ENCODE results near the gene GPD1.

Gene GPD1

GRCh38 chr12:50099302-50100008 is 4.4 kb upstream of the GPD1 start:
- in situ Hi-C loops (cut with MboI; ENCODE audit: low sequenced_read_pairs): no loop called here

DNA sequence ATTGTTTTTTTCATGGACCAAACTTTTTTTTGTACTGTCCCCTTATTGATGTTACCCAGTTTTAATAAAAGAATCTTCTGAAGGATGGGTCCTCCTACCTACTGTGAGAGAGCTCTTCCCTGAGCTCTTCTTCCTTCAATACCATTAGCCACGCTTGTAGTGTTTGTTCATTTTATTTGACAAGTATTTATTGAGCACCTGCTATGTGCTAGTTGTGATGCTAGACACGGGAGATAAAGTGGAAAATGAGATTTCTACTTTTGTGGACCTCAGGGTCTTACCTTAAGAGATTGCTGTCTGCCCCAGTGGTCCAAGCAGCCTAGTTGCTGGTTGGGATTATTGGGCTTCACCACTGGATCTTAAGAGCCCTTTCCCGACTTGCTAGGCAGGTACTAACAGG is 3.2 kb upstream of the GPD1 start:
- in situ Hi-C loops (cut with MboI; ENCODE audit: low sequenced_read_pairs): no loop called here

GRCh38 chr12:50101663-50102062 is 2.1 kb upstream of the GPD1 start:
- in situ Hi-C loops (cut with MboI; ENCODE audit: low sequenced_read_pairs): no loop called here

DNA sequence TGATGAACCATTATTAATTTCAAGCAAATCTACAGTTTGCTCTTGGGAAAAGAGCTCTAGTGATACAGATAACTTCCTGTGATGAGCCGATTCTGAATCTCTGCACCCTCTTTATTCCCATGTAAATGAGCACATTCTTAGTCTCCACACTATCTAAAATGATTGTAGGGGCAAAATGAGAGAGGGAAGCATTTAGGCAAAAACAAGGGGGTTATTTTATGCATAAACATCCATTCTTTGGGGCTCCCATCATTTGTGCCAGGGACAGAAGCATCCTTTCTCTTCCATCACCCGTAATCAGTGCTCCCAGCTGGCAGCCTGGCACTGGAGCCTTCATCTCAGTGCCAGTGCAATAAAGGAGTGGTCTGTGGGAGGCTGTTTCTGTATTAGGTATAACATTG is 1.7 kb upstream of the GPD1 start:
- in situ Hi-C loops (cut with MboI; ENCODE audit: low sequenced_read_pairs): no loop called here

DNA sequence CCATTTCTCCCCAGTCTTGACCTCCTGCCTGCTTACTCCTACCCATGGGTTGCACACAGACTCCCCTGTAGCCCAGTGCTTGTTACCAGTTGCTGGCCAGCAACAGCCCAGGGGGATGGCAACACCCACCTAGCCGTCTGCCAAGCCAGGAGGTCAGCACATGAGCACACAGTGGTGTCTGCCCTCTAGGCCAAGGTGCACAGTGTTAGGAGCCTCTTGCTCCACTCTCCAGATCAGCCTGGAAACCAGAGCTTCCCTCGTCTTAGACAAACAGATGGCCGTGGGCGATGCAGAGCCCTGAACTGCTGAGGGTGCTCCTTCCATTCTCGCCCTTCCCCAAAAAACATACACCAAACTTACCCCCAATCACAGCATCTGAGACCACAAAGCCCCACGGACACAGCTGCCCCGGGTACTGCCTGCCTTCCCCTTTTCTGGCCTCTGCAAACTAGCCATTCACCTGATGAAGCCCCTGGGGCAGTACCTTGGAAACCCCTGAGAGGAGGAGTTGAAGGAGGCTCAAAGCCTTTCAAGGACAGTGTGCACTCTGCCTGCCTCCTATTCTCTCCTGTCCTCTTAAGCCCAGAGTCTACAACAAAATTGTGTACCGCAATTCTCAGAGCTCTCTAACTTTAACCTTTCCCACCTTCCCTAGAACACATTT is 1.0 kb upstream of the GPD1 start:
- in situ Hi-C loops (cut with MboI; ENCODE audit: low sequenced_read_pairs): no loop called here

- in situ Hi-C loops (cut with MboI; ENCODE audit: low sequenced_read_pairs): no loop called here
These were observed 457 bp upstream of the GPD1 start for GRCh38 chr12:50103351-50103750.

- in situ Hi-C loops (cut with MboI; ENCODE audit: low sequenced_read_pairs): no loop called here
These were observed 884 bp downstream of the GPD1 start for GRCh38 chr12:50104417-50105366.

GRCh38 chr12:50105913-50106450 is 2.2 kb downstream of the GPD1 start:
- in situ Hi-C loops (cut with MboI; ENCODE audit: low sequenced_read_pairs): no loop called here

- in situ Hi-C loops (cut with MboI; ENCODE audit: low sequenced_read_pairs): no loop called here
These were observed 3.1 kb downstream of the GPD1 start for GRCh38 chr12:50106907-50107306.

DNA sequence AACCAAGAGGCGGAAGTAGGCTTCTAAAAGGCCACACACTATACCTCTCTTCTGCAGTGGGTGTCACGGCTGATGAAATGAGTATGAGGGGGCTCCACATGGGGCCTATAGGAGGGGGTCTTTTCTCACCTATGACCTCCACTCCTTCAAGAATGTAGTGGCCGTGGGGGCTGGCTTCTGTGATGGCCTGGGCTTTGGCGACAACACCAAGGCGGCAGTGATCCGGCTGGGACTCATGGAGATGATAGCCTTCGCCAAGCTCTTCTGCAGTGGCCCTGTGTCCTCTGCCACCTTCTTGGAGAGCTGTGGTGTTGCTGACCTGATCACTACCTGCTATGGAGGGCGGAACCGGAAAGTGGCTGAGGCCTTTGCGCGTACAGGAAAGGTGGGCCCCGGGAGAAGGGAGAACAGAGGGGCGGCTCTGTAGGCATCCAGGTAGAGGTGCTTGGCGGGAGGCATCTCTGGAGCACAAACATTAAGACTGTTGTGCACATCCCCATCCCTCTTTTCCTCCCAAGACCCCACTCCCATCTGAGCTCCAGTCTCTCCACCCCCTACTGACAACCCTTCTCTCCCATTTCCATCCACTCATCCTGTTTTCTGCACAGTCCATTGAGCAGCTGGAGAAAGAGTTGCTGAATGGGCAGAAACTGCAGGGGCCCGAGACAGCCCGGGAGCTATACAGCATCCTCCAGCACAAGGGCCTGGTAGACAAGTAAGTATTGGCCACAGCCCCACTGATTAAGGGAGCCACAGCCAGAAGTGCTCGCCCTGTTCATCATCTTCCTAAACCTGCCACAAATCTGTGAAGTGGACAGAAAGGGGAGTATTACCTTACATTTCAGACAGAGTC is 3.8 kb downstream of the GPD1 start:
- in situ Hi-C loops (cut with MboI; ENCODE audit: low sequenced_read_pairs): no loop called here

DNA sequence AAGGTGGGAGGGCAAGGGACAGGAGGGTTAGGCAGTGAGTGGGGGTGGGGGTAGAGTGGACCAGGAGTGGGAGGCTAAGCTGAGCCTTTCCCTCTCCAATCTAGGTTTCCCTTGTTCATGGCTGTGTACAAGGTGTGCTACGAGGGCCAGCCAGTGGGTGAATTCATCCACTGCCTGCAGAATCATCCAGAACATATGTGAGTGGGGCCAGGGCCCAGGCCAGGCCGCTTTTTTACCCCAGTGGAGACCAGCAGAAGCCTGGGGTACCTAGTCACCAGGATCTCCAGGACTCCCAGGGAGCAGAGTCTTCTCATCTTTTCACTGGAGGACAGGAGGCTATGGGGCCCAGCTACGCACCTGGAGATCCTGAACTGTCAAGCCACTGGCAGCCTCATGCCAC is 5.5 kb downstream of the GPD1 start:
- in situ Hi-C loops (cut with MboI; ENCODE audit: low sequenced_read_pairs): no loop called here

DNA sequence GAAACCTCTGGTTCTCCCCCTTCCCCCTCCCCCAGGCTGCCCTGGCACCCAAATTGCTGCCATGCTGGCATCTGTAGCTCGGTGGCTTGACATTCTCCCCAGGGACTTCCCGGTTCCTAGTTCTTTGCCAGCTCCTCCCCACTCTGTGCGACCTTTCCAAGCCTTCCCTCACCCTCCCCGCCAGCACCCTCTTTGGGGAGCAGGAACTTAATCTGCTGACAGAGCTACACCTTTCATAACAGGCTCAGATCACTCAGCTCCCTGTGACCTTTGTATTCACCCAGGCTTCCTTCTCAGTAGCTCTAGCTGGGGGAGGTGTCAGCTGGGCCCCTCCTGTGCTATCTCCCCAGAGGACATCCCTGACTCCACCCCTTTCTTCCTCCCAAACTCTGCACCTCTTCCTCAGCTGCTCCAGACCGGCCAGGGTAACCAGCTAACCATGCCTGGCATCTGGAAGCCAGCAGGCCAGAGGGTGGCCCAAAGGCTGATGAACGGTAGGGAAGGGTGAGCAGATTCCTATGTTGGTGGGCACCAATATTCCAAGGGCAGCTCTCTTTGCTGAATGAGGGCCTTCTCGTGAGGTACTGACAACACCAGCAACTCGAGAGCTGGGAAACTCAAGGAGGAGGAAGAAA is 6.4 kb downstream of the GPD1 start:
- in situ Hi-C loops (cut with MboI; ENCODE audit: low sequenced_read_pairs): no loop called here

DNA sequence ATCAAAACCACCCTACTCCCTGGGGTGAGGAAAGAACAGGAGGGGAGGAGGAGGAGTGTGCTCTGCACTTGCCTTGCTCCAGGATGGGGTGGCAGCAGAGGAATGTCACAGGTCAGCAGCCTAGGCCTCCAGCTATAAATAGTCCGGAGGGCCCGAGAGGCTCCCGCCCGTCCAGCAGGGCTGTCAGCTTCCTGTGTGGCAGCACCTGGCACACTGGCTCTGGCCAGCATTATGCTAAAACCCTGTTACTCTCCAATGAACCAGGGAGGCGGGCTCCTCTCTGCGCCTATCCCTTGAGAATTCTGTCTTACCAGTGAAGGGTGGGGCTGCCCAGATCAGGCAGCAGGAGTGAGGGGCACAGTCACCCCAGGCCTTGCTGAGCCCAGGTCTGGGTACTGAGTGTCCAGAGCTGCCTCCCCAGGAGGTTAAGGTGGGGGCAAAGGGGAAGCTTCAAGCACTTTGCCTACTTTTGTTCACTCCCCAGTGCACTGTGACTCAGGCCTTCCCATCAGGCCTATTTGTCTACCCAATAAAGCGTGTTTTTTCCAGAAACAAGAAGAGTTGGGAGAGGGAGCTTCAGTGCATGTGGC is 7.0 kb downstream of the GPD1 start:
- in situ Hi-C loops (cut with MboI; ENCODE audit: low sequenced_read_pairs): no loop called here

- in situ Hi-C loops (cut with MboI; ENCODE audit: low sequenced_read_pairs): no loop called here
These were observed 7.5 kb downstream of the GPD1 start for GRCh38 chr12:50111395-50111692.

GRCh38 chr12:50111693-50112455 is 8.1 kb downstream of the GPD1 start, which contains the start of gene COX14:
COX14 (plus strand) TSS chr12:50112236; CDS start chr12:50120044, 7,808 bp downstream.
- in situ Hi-C loops (cut with MboI; ENCODE audit: low sequenced_read_pairs): no loop called here

DNA sequence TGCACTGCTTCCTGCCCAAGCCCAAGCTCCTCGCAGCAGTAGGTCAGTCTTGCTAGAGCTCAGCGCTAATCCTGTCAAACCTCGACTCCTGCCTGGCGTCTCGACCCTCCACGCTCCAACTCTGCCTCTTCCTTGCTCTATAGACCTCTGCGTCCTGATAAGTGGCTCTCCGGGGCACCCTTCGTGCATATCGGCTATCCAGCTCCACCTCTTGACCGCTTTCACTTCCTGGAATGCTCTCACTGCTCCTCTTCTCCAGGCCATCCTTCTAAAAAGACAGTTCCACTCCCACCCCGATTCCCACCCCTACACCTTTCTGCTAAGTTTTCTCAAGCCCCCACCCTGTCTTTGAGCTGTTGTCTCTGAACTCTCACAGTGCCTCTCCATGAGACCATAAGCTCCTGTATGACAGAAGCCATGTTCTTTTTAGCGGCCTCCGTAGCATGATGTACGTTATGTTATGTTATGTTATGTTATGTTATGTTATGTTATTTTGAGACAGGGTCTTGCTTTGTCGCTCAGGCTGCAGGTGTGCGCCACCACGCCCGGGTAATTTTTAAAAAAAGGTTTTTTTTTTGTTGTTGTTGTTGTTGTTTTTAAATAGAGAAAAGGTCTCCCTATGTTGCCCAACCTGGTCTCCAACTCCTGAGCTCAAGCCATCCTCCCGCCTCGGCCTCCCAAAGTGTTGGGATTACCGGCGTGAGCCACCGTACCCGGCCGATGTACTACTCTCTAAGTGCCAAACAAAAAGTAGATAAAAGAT is 8.8 kb downstream of the GPD1 start:
- in situ Hi-C loops (cut with MboI; ENCODE audit: low sequenced_read_pairs): no loop called here

DNA sequence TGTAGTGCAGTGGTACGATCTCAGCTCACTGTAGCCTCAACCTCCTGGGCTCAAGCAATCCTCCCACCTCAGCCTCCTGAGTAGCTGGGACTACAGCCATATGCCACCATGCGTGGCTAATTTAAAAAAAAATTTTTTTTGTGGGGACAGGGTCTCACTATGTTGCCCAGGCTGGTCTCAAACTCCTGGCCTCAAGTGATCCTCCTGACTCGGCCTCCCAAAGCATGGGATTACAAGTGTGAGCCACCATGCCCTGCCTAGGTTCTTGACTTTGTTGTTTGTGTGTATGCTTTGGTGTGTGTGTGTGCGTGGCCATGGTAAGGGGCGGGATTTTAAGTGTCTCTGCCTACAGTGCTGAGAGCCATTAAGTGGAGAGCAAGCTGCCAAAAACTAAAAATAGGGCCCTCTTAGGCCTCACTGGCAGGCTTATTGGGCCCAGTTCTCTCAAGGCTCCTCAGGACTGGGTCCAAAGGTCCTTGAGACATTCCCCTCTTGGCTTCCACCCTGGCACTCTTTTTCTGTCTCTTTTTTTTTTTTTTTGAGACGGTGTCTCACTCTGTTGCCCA is 13.3 kb downstream of the GPD1 start:
- in situ Hi-C loops (cut with MboI; ENCODE audit: low sequenced_read_pairs): no loop called here

- in situ Hi-C loops (cut with MboI; ENCODE audit: low sequenced_read_pairs): no loop called here
These were observed 15.6 kb downstream of the GPD1 start for GRCh38 chr12:50119387-50119786.
